Mononuclear cell (primary cell): Measurements from ENCODE around the gene NXN. TPM values are rescaled to one million over a fixed set of nuclear protein-coding genes. Genes with fewer than 3 reads are reported as not detected.
"Not testable (repeated sequence)": the region's sequence is repeated elsewhere in the genome, so short reads cannot be mapped to it uniquely, and the experiment has no call there.

ENCODE experiments used
- H3K27me3 ChIP-seq: 2 replicates; pipeline ENCODE4 v1.6.0; 2011; ENCODE audit warnings: low read length, control low read depth; ENCODE audit not compliant: insufficient read depth
- H3K4me1 ChIP-seq: 2 replicates; pipeline ENCODE4 v1.5.1; 2011; ENCODE audit warnings: mild to moderate bottlenecking, low read length, control low read depth; ENCODE audit not compliant: insufficient read depth
- H3K4me3 ChIP-seq: 2 replicates; pipeline ENCODE4 v1.5.1; 2011; ENCODE audit warnings: mild to moderate bottlenecking, low read length, moderate library complexity
- H3K9me3 ChIP-seq: 2 replicates; pipeline ENCODE4 v1.5.1; 2011; ENCODE audit warnings: low read depth, mild to moderate bottlenecking, control low read depth, low read length
- total RNA-seq: library from RNA; depleted of rRNA; stranded (reverse); fragments of >200 nt; gene quantifications from one replicate; pipeline ENCODE4 v1.2.3, GENCODE V29; 2012

The NXN gene
- total RNA-seq, 1 donor = 0.52 TPM

DNA sequence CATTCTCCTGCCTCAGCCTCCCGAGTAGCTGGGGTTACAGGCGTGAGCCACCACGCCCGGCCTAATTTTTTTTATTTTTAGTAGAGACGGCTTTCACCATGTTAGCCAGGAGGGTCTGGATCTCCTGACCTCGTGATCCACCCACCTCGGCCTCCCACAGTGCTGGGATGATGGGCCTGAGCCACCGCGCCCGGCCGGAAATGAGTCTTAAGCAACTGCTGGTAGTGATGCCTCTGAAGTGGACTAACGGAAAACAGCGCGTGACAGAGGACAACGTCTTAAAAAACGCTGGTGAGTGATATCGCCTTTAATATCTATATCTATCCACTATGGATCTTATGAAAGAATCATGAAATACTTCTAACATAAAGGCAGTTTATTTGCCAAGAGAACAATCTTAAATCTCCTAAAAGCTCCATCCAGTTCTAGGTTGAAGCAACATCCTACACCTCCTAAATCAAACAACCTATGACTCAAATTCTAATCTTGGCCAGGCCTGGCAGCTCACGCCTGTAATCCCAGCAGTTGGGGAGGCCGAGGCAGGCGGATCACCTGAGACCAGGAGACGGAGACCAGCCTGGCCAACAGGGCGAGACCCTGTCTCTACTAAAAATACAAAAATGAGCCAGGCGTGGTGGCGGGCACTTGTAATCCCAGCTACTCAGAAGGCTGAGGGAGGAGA, 69.8 kb downstream of the NXN start:
- Histone ChIP-seq H3K4me3 (no peak overlapping the region), H3K27me3 (peaks cover 3% of the 10 kb centered on the region)

GRCh38 chr17:907725-908124, 71.9 kb downstream of the NXN start:
- no peaks in the 10 kb centered on the region for H3K4me1 ChIP-seq
- no peaks in the 10 kb centered on the region for H3K9me3 ChIP-seq
- H3K4me3 ChIP-seq = no peak overlapping the region
- peaks cover 11% of the 10 kb centered on the region for H3K27me3 ChIP-seq

More for the DNA sequence above, 69.8 kb downstream of the NXN start:
- Histone ChIP-seq H3K9me3 (no peaks in the 10 kb centered on the region), H3K4me1 (no peaks in the 10 kb centered on the region)

- H3K27me3 ChIP-seq = peaks cover 11% of the 10 kb centered on the region
- not testable (repeated sequence) for H3K4me3 ChIP-seq, H3K9me3 ChIP-seq, H3K4me1 ChIP-seq
Observed at GRCh38 chr17:905708-906107, 73.9 kb downstream of the NXN start.

DNA sequence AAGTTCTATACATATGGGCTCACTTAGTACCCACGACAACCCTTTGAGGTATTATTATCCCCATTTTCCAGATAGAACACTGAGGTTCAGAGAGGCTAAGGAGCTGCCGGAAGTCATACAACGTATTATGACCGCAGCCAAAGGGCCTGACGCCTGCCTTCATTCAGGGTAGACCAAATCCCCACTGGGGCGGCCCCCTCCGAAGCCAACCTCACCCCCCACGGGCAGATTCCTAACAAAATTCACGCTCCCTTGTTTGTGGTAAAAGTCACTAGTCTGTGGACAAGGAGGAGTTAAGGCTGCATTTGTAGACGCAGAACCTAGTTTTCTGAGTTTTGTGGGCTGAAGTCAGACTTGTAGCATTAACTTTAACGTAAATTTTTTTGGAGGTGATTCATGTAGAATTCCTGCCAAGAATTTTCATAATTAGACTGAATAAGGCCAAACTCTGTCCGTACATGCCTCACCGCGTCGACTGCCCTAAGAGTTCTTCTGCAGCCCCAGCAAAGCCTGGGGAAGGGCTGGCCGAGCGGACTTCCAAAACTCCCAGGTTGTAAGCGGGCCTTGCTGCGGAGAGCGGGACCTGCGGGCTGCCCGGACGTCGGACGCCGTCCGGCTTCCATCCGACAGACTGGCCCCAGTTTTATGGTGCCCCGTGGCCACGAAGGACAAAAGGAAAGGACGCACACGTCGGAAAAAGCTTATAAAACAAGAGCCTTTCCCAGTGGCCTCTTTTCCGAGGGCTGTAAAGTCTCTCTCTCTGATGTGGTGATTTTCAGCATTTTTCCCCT, 75.7 kb downstream of the NXN start:
- Histone ChIP-seq H3K4me3 (no peak overlapping the region), H3K27me3 (peaks cover 11% of the 10 kb centered on the region), H3K4me1 (no peaks in the 10 kb centered on the region), H3K9me3 (no peaks in the 10 kb centered on the region)

- Histone ChIP-seq H3K9me3 (no peaks in the 10 kb centered on the region), H3K4me3 (no peak overlapping the region), H3K4me1 (peaks cover 6% of the 10 kb centered on the region), H3K27me3 (peaks cover 11% of the 10 kb centered on the region)
Observed at GRCh38 chr17:902463-902862, 77.1 kb downstream of the NXN start.

GRCh38 chr17:901964-902363, 77.6 kb downstream of the NXN start:
- H3K27me3 ChIP-seq = peaks cover 11% of the 10 kb centered on the region
- peaks cover 11% of the 10 kb centered on the region for H3K4me1 ChIP-seq
- H3K4me3 ChIP-seq = no peak overlapping the region
- no peaks in the 10 kb centered on the region for H3K9me3 ChIP-seq

DNA sequence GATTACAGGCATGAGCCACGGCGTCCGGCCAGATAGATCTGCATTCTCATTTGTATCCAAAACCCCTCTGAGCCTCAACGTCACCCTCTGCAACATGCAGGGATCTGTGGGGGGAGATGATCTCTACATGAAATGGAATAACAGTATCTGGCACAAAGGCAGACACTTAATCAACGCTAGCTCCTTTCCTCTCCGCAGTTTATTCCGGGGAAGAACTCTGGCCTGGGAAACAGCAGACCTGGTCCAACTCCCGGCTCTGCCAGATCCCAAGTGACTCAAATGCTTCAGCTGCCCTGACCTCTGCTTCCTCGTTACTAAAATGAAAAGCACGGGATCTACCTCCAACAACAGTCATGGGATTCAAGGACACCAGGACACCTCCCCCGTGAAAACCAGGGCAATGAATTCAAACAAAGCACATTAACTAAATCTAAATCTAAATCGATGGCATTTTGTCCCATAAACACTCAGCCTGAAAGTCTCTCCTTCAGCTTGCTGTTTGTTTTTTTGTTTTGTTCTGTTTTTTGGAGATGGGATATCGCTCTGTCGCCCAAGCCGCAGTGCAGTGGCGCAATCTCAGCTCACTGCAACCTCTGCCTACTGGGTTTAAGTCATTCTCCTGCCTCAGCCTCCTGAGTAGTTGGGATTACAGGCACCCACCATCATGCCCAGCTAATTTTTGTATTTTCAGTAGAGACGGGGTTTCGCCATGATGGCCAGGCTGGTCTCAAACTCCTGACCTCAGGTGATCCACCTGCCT, 78.2 kb downstream of the NXN start:
- peaks cover 13% of the 10 kb centered on the region for H3K4me1 ChIP-seq
- H3K27me3 ChIP-seq = peaks cover 11% of the 10 kb centered on the region
- no peak overlapping the region for H3K4me3 ChIP-seq
- no peaks in the 10 kb centered on the region for H3K9me3 ChIP-seq

- no peaks in the 10 kb centered on the region for H3K9me3 ChIP-seq
- peaks cover 11% of the 10 kb centered on the region for H3K27me3 ChIP-seq
- H3K4me1 ChIP-seq = peaks cover 13% of the 10 kb centered on the region
- no peak overlapping the region for H3K4me3 ChIP-seq
Observed at GRCh38 chr17:900336-900934, 79.1 kb downstream of the NXN start.

GRCh38 chr17:897970-898619, 81.5 kb downstream of the NXN start:
- Histone ChIP-seq H3K4me3 (no peak overlapping the region), H3K9me3 (no peaks in the 10 kb centered on the region), H3K27me3 (no peaks in the 10 kb centered on the region), H3K4me1 (peaks cover 13% of the 10 kb centered on the region)

GRCh38 chr17:896953-897661, 82.5 kb downstream of the NXN start:
- H3K27me3 ChIP-seq = no peaks in the 10 kb centered on the region
- peaks cover 13% of the 10 kb centered on the region for H3K4me1 ChIP-seq
- no peaks in the 10 kb centered on the region for H3K9me3 ChIP-seq
- no peak overlapping the region for H3K4me3 ChIP-seq

DNA sequence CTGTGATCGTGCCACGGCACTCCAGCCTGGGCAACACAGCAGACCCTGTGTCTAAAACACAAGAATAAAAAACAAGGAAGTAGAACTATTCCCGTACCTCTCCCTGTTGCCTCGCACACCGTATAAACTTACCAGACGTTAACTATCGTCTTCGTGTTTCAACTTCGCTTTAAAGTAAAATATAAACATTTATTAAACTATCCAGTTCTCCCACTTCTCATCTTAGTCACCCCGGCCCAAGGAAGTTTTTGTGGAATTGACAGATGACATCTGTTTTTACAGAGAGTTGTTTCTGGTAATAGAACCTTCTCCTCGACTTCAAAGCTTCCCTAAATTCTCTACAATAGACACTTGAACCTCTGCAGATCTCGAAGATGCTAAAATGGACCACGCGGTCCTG, 83.1 kb downstream of the NXN start:
- H3K9me3 ChIP-seq = no peaks in the 10 kb centered on the region
- H3K27me3 ChIP-seq = no peaks in the 10 kb centered on the region
- no peak overlapping the region for H3K4me3 ChIP-seq
- peaks cover 13% of the 10 kb centered on the region for H3K4me1 ChIP-seq

- no peak overlapping the region for H3K4me3 ChIP-seq
- H3K9me3 ChIP-seq = no peaks in the 10 kb centered on the region
- H3K4me1 ChIP-seq = peaks cover 12% of the 10 kb centered on the region
- H3K27me3 ChIP-seq = no peaks in the 10 kb centered on the region
Observed at GRCh38 chr17:892958-893357, 86.6 kb downstream of the NXN start.

DNA sequence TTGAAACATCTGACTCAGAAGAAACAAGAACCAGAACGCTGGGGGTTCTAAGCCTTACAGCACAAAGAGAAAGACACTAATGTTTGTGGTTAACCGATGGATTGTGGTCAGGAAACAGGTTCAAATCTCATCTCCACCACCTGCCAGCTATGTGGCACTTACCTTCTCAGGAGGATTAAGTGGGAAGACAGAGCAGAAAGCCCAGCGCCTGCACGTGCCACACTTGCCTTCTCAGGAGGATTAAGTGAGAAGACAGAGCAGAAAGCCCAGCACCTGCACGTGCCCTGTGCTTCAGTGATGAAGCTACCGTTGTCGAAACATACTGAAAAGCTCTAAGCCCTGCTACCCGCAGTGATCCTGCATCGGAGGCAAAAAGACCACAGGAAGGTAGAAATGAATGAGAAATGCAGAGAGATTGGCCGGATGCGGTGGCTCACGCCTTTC, 90.6 kb downstream of the NXN start:
- Histone ChIP-seq H3K27me3 (no peaks in the 10 kb centered on the region), H3K9me3 (no peaks in the 10 kb centered on the region), H3K4me3 (no peak overlapping the region), H3K4me1 (no peaks in the 10 kb centered on the region)

- H3K27me3 ChIP-seq = no peaks in the 10 kb centered on the region
- no peaks in the 10 kb centered on the region for H3K4me1 ChIP-seq
- H3K4me3 ChIP-seq = no peak overlapping the region
- no peaks in the 10 kb centered on the region for H3K9me3 ChIP-seq
Observed at GRCh38 chr17:887551-888209, 91.9 kb downstream of the NXN start.
